Lower leg skin (tissue), 3 donors: ENCODE data around the gene MPST.

Source experiments
- POLR2A ChIP-seq, 2 donors: fragments of 450-650 bp; IDR thresholded peaks; one replicate each; pipeline ENCODE4 v1.6.1; 2016 to 2017; ENCODE audit warnings: antibody characterized with exemption in 2 of 2, mild to moderate bottlenecking in 1 of 2, moderate library complexity in 1 of 2
- TF ChIP-seq, protein P1 (sequence below), 3 donors: fragments of 450-650 bp; IDR thresholded peaks; one replicate each; pipeline ENCODE4 v1.5.1; 2016; ENCODE audit warnings: antibody characterized with exemption in 3 of 3, mild to moderate bottlenecking in 3 of 3, moderate library complexity in 2 of 3

DNA sequence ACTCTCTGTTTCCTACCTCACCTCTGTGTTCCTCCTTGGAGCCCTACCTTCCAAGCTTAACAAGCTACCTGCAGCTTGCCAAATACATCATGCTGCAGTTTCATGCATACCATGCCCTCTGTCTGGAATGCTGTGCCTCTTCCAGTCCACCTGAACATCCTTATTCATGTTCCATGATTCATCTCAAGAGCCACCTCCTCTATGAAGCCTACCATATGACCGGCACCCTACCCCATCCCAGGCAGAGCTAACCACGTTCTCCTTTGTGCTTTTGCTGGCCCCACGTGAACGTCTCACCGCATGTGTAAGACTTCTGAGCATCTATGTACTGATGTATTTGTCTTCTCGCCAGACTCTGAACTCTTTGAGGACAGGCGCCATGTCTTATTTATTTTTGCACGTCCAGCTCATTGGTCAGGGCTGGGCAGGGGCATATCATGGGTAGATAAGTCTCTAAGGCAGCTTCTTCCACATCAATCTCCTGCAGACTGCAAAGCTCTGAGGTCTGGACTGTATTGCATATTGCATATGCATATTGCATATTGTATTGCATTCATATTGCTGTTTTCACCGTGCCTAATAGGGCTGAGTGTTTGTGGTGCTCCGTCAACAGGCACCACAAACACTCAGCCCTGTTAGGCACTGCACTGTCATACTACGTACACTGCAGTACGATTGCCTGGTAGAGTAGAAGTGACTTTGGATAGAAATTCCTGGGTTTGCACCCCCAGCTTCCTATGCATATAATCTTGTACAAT is 31.3 kb upstream of the MPST start:
- TF ChIP-seq, protein P1, sequence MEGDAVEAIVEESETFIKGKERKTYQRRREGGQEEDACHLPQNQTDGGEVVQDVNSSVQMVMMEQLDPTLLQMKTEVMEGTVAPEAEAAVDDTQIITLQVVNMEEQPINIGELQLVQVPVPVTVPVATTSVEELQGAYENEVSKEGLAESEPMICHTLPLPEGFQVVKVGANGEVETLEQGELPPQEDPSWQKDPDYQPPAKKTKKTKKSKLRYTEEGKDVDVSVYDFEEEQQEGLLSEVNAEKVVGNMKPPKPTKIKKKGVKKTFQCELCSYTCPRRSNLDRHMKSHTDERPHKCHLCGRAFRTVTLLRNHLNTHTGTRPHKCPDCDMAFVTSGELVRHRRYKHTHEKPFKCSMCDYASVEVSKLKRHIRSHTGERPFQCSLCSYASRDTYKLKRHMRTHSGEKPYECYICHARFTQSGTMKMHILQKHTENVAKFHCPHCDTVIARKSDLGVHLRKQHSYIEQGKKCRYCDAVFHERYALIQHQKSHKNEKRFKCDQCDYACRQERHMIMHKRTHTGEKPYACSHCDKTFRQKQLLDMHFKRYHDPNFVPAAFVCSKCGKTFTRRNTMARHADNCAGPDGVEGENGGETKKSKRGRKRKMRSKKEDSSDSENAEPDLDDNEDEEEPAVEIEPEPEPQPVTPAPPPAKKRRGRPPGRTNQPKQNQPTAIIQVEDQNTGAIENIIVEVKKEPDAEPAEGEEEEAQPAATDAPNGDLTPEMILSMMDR (IDR thresholded peaks at IDR 0.05) = no peak
- TF ChIP-seq POLR2A (IDR thresholded peaks at IDR 0.05) = no peak
